Left cardiac atrium (tissue), 4 donors: ENCODE measurements around the gene TTC22. TPM values are rescaled to one million over a fixed set of nuclear protein-coding genes. Genes with fewer than 3 reads are reported as not detected.

ENCODE experiments used
- ATAC-seq, 2 donors: fragments of 200-7000 bp; cut with Tn5 transposase; one replicate each; pipeline ENCODE4 v1.9.1; 2020; ENCODE audit warnings: mild to moderate bottlenecking in 2 of 2, moderate library complexity in 2 of 2
- DNase-seq: peaks from one replicate; pipeline ENCODE4 v3.0.0-alpha.2; 2020
- intact Hi-C, 2 donors: fragments of 100-400 bp; cut with DNase I; formaldehyde crosslinking; loops; one replicate each; pipeline versions ENCODE4 v1.14.1 to v1.15.1; 2022 to 2023
- total RNA-seq, 2 donors: library from RNA; stranded (reverse); fragmentation: NEBNext Ultra II Directional; extraction: Animal tissue kit (Norgen Biotek cat#: 25700); gene quantifications; one replicate each; pipeline ENCODE4 v1.2.1, GENCODE V29; 2021
- donor health status: DM: no; HTN: yes; CAD: no.
- donor health status: DM: no; HTN: yes; CAD: no; lungs with severe emphysema.
- donor health status: DM: yes; HTN: yes; CAD: no.
- donor health status: Dilated cardiomyopathy.

TTC22 gene
- total RNA-seq, 2 donors from 2014 or later, result 0.31 to 0.47 TPM

GRCh38 chr1:54811739-54812655, 10.9 kb upstream of the TTC22 start:
- no peak for ATAC-seq
- intact Hi-C loops, result no loop called here
- DNase-seq, result no peak

GRCh38 chr1:54811066-54811465, 9.9 kb upstream of the TTC22 start:
- ATAC-seq, result no peak
- intact Hi-C loops, result no loop called here
- no peak for DNase-seq

- peak; percentile 89 for ATAC-seq
- DNase-seq, result peak; percentile 59
- intact Hi-C loops, result no loop called here
These were observed 9.2 kb upstream of the TTC22 start for GRCh38 chr1:54810153-54810942.

GRCh38 chr1:54809496-54810074, 8.5 kb upstream of the TTC22 start:
- ATAC-seq (no peak), DNase-seq (no peak)
- intact Hi-C loops, result loop anchor here (10.0 kb wide), 2 partner anchors 735 to 935 kb away; no protein-coding TSS in a partner anchor

GRCh38 chr1:54808443-54809207, 7.5 kb upstream of the TTC22 start:
- intact Hi-C loops, result loop anchor here (10.0 kb wide), 2 partner anchors 734 to 934 kb away; no protein-coding TSS in a partner anchor
- ATAC-seq, result no peak
- DNase-seq, result no peak

- intact Hi-C loops, result loop anchor here (10.0 kb wide), 2 partner anchors 733 to 933 kb away; no protein-coding TSS in a partner anchor
- DNase-seq (no peak), ATAC-seq (no peak)
These were observed 6.6 kb upstream of the TTC22 start for GRCh38 chr1:54807756-54808155.

GRCh38 chr1:54806931-54807611, 5.9 kb upstream of the TTC22 start:
- intact Hi-C loops, result loop anchor here (10.0 kb wide), 2 partner anchors 732 to 932 kb away; no protein-coding TSS in a partner anchor
- DNase-seq (no peak), ATAC-seq (no peak)

- DNase-seq (no peak), ATAC-seq (no peak)
- intact Hi-C loops, result loop anchor here (10.0 kb wide), 2 partner anchors 731 to 931 kb away; no protein-coding TSS in a partner anchor
These were observed 4.9 kb upstream of the TTC22 start for GRCh38 chr1:54805981-54806381.

GRCh38 chr1:54805466-54805865, 4.3 kb upstream of the TTC22 start:
- ATAC-seq (no peak), DNase-seq (no peak)
- intact Hi-C loops, result loop anchor here (10.0 kb wide), 2 partner anchors 731 to 931 kb away; no protein-coding TSS in a partner anchor

GRCh38 chr1:54804471-54805132, 3.5 kb upstream of the TTC22 start:
- no peak for ATAC-seq
- DNase-seq, result no peak
- intact Hi-C loops, result loop anchor here (10.0 kb wide), 2 partner anchors 730 to 930 kb away; no protein-coding TSS in a partner anchor

GRCh38 chr1:54803761-54804470, 2.8 kb upstream of the TTC22 start:
- intact Hi-C loops, result loop anchor here (10.0 kb wide), 2 partner anchors 729 to 929 kb away; no protein-coding TSS in a partner anchor
- ATAC-seq (peak; percentile 31 to 40), DNase-seq (peak; percentile 64)

GRCh38 chr1:54800041-54800898, 853 bp downstream of the TTC22 start:
- peak in 1 of 2 donors; percentile 12 for ATAC-seq
- no peak for DNase-seq
- intact Hi-C loops, result loop anchor here (10.0 kb wide), 2 partner anchors 725 to 925 kb away; no protein-coding TSS in a partner anchor

GRCh38 chr1:54798769-54799641, 2.1 kb downstream of the TTC22 start:
- intact Hi-C loops, result no loop called here
- DNase-seq (no peak), ATAC-seq (peak in 1 of 2 donors; percentile 68)

GRCh38 chr1:54798206-54798605, 2.9 kb downstream of the TTC22 start:
- intact Hi-C loops, result no loop called here
- DNase-seq (no peak), ATAC-seq (no peak)

- ATAC-seq, result no peak
- DNase-seq, result no peak
- intact Hi-C loops, result no loop called here
These were observed 4.2 kb downstream of the TTC22 start for GRCh38 chr1:54796902-54797301.
